HEK293 (cell line): ENCODE data around the gene USP16.

Experiments used
- BCL6B ChIP-seq: fragments of 450-650 bp; formaldehyde crosslinking; IDR thresholded peaks from 2 replicates; pipeline ENCODE4 v1.5.1; 2017; ENCODE audit warnings: missing biosample characterization, missing genetic modification characterization
- HOXA7 ChIP-seq: sonication (generic); formaldehyde crosslinking; IDR thresholded peaks from 2 replicates; pipeline ENCODE4 v1.8.1; 2022; ENCODE audit warnings: missing genetic modification reagents, borderline replicate concordance
- HOXC10 ChIP-seq: sonication (generic); formaldehyde crosslinking; IDR thresholded peaks from 2 replicates; pipeline ENCODE4 v1.8.1; 2023; ENCODE audit warnings: mild to moderate bottlenecking, missing genetic modification reagents
- PRDM1 ChIP-seq: fragments of 450-650 bp; formaldehyde crosslinking; IDR thresholded peaks from 2 replicates; pipeline ENCODE4; 2016; ENCODE audit warnings: missing biosample characterization, missing genetic modification characterization
- ZBTB49 ChIP-seq: fragments of 450-650 bp; formaldehyde crosslinking; IDR thresholded peaks from 2 replicates; pipeline ENCODE4 v1.5.1; 2016; ENCODE audit warnings: missing biosample characterization, missing genetic modification characterization, low read depth
- ZBTB8A ChIP-seq: fragments of 450-650 bp; formaldehyde crosslinking; IDR thresholded peaks from 2 replicates; pipeline ENCODE4 v1.5.1; 2016; ENCODE audit warnings: missing biosample characterization, missing genetic modification characterization
- ZFP37 ChIP-seq: fragments of 450-650 bp; formaldehyde crosslinking; IDR thresholded peaks from 2 replicates; pipeline ENCODE4 v1.5.1; 2016; ENCODE audit warnings: missing biosample characterization, missing genetic modification characterization
- ZNF10 ChIP-seq: fragments of 450-650 bp; formaldehyde crosslinking; IDR thresholded peaks from 2 replicates; pipeline ENCODE4 v1.5.1; 2017; ENCODE audit warnings: missing biosample characterization, missing genetic modification characterization
- ZNF157 ChIP-seq: fragments of 450-650 bp; formaldehyde crosslinking; IDR thresholded peaks from 2 replicates; pipeline ENCODE4 v1.5.1; 2016; ENCODE audit warnings: missing biosample characterization, missing genetic modification characterization
- ZNF174 ChIP-seq: fragments of 450-650 bp; formaldehyde crosslinking; IDR thresholded peaks from 2 replicates; pipeline ENCODE4 v1.5.0; 2017; ENCODE audit warnings: missing biosample characterization, mild to moderate bottlenecking, missing genetic modification characterization
- ZNF2 ChIP-seq: fragments of 450-650 bp; formaldehyde crosslinking; IDR thresholded peaks from 2 replicates; pipeline ENCODE4 v1.5.1; 2016; ENCODE audit warnings: missing biosample characterization, missing genetic modification characterization
- ZNF221 ChIP-seq: fragments of 450-650 bp; formaldehyde crosslinking; IDR thresholded peaks from 2 replicates; pipeline ENCODE4 v1.5.1; 2017; ENCODE audit warnings: missing biosample characterization, missing genetic modification characterization, borderline replicate concordance
- ZNF398 ChIP-seq: fragments of 450-650 bp; formaldehyde crosslinking; IDR thresholded peaks from 2 replicates; pipeline ENCODE4 v1.5.1; 2017; ENCODE audit warnings: missing biosample characterization, missing genetic modification characterization
- ZNF433 ChIP-seq: fragments of 450-650 bp; formaldehyde crosslinking; IDR thresholded peaks from 2 replicates; pipeline ENCODE4 v1.5.1; 2016; ENCODE audit warnings: missing biosample characterization, missing genetic modification characterization, low read depth
- ZNF449 ChIP-seq: fragments of 450-650 bp; formaldehyde crosslinking; IDR thresholded peaks from 2 replicates; pipeline ENCODE4 v1.5.1; 2017; ENCODE audit warnings: missing biosample characterization, mild to moderate bottlenecking, missing genetic modification characterization, moderate library complexity
- ZNF473 ChIP-seq: fragments of 450-650 bp; formaldehyde crosslinking; IDR thresholded peaks from 2 replicates; pipeline ENCODE4 v1.5.1; 2017; ENCODE audit warnings: missing biosample characterization, missing genetic modification characterization
- ZNF48 ChIP-seq: fragments of 450-650 bp; formaldehyde crosslinking; IDR thresholded peaks from 2 replicates; pipeline ENCODE4 v1.5.1; 2016; ENCODE audit warnings: missing biosample characterization, missing genetic modification characterization
- ZNF510 ChIP-seq: fragments of 450-650 bp; formaldehyde crosslinking; IDR thresholded peaks from 2 replicates; pipeline ENCODE4 v1.5.1; 2018; ENCODE audit warnings: mild to moderate bottlenecking, missing genetic modification characterization, missing biosample characterization; ENCODE audit not compliant: insufficient replicate concordance
- ZNF530 ChIP-seq: fragments of 450-650 bp; formaldehyde crosslinking; IDR thresholded peaks from 2 replicates; pipeline ENCODE4 v1.5.1; 2016; ENCODE audit warnings: low read depth, missing biosample characterization, missing genetic modification characterization
- ZNF561 ChIP-seq: fragments of 450-650 bp; IDR thresholded peaks from 2 replicates; pipeline ENCODE4 v1.5.1; 2018; ENCODE audit warnings: missing biosample characterization, missing genetic modification characterization, borderline replicate concordance
- ZNF600 ChIP-seq: fragments of 450-650 bp; formaldehyde crosslinking; IDR thresholded peaks from 2 replicates; pipeline ENCODE4 v1.5.1; 2016; ENCODE audit warnings: missing biosample characterization, missing genetic modification characterization
- ZNF626 ChIP-seq: fragments of 450-650 bp; sonication (Bioruptor Pico); formaldehyde crosslinking; IDR thresholded peaks from 2 replicates; pipeline ENCODE4 v1.5.1; 2018; ENCODE audit warnings: missing biosample characterization, missing genetic modification characterization, inconsistent platforms
- ZNF660 ChIP-seq: fragments of 450-650 bp; IDR thresholded peaks from 2 replicates; pipeline ENCODE4 v1.5.1; 2018; ENCODE audit warnings: missing biosample characterization, mild to moderate bottlenecking, missing genetic modification characterization
- ZNF776 ChIP-seq: fragments of 450-650 bp; formaldehyde crosslinking; IDR thresholded peaks from 2 replicates; pipeline ENCODE4 v1.5.0; 2017; ENCODE audit warnings: missing biosample characterization, missing genetic modification characterization, borderline replicate concordance
- ZNF785 ChIP-seq: fragments of 450-650 bp; formaldehyde crosslinking; IDR thresholded peaks from 2 replicates; pipeline ENCODE4 v1.5.1; 2016; ENCODE audit warnings: missing biosample characterization, missing genetic modification characterization
- ZNF843 ChIP-seq: fragments of 450-650 bp; formaldehyde crosslinking; IDR thresholded peaks from 2 replicates; pipeline ENCODE4 v1.5.1; 2016; ENCODE audit warnings: missing biosample characterization, missing genetic modification characterization
- ZSCAN5A ChIP-seq: fragments of 450-650 bp; formaldehyde crosslinking; IDR thresholded peaks from 2 replicates; pipeline ENCODE4 v1.5.1; 2016; ENCODE audit warnings: missing biosample characterization, missing genetic modification characterization
- TF ChIP-seq, protein P1 (sequence below): fragments of 450-650 bp; formaldehyde crosslinking; IDR thresholded peaks from 2 replicates; pipeline ENCODE4 v1.5.1; 2016; ENCODE audit warnings: missing biosample characterization, missing genetic modification characterization
- TF ChIP-seq, protein P2 (sequence below): fragments of 450-650 bp; formaldehyde crosslinking; IDR thresholded peaks from 2 replicates; pipeline ENCODE4 v1.5.1; 2016; ENCODE audit warnings: missing biosample characterization, missing genetic modification characterization
- TF ChIP-seq, protein P3 (sequence below): fragments of 450-650 bp; formaldehyde crosslinking; IDR thresholded peaks from 2 replicates; pipeline ENCODE4 v1.5.1; 2016; ENCODE audit warnings: missing biosample characterization, missing genetic modification characterization

The USP16 gene

DNA sequence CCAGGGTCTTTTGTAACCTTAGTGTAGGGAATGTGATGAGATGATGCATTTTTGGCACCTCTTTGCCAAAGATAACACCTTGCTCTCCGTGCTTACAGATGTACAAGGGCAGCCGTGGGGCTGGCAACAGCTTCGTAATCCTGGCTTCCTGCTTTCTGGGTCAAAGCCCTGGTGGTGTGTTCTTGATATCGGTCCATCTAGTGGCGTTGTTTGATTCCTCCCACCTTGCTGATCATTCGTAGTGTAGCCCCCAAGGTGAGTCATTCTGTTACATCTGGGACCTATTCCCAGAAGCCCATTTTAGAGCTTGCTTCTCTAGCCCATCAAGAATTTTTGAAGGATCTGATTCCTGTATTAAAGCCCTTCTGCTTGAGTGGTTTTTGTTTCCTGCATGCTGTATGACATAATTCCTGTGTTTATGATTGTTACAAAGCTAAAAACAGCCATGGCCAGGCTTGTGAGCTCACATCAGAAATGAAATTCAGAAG lies 56.0 kb downstream of the USP16 start (continued):
- TF ChIP-seq, protein P1, sequence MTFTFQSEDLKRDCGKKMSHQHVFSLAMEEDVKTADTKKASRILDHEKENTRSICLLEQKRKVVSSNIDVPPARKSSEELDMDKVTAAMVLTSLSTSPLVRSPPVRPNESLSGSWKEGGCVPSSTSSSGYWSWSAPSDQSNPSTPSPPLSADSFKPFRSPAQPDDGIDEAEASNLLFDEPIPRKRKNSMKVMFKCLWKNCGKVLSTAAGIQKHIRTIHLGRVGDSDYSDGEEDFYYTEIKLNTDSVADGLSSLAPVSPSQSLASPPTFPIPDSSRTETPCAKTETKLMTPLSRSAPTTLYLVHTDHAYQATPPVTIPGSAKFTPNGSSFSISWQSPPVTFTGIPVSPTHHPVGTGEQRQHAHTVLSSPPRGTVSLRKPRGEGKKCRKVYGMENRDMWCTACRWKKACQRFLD (tag by site-specific recombination): no peak
- TF ChIP-seq ZNF626 (tag by site-specific recombination) (no peak), ZNF600 (peak; percentile 30; the same call in 1 of the 2 replicates), ZNF2 (tag by site-specific recombination) (no peak), ZNF398 (tag by site-specific recombination) (no peak; the same call in 1 of the 2 replicates), ZNF660 (0 out of 2 replicates have a peak, but pooled peaks have one; percentile 32), ZFP37 (tag by site-specific recombination) (no peak), ZNF221 (tag by site-specific recombination) (no peak), ZNF433 (tag by site-specific recombination) (no peak), ZNF48 (tag by site-specific recombination) (no peak), ZNF530 (no peak), ZNF510 (tag by site-specific recombination) (no peak), ZNF473 (tag by site-specific recombination) (no peak), ZNF449 (tag by site-specific recombination) (no peak), ZNF843 (tag by site-specific recombination) (no peak), PRDM1 (tag by site-specific recombination) (no peak), ZNF174 (tag by site-specific recombination) (no peak), ZNF561 (tag by site-specific recombination) (no peak), ZNF157 (no peak), HOXC10 (no peak), ZNF776 (tag by site-specific recombination) (no peak), HOXA7 (CRISPR knock-in tag) (no peak), ZNF785 (tag by site-specific recombination) (no peak), ZSCAN5A (tag by site-specific recombination) (0 out of 2 replicates have a peak, but pooled peaks have one; percentile 36), BCL6B (tag by site-specific recombination) (no peak), ZNF10 (no peak), ZBTB8A (tag by site-specific recombination) (no peak), ZBTB49 (tag by site-specific recombination) (no peak)
- TF ChIP-seq, protein P2, sequence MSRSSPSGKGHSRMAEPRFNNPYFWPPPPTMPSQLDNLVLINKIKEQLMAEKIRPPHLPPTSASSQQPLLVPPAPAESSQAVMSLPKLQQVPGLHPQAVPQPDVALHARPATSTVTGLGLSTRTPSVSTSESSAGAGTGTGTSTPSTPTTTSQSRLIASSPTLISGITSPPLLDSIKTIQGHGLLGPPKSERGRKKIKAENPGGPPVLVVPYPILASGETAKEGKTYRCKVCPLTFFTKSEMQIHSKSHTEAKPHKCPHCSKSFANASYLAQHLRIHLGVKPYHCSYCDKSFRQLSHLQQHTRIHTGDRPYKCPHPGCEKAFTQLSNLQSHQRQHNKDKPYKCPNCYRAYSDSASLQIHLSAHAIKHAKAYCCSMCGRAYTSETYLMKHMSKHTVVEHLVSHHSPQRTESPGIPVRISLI: no peak
- TF ChIP-seq, protein P3, sequence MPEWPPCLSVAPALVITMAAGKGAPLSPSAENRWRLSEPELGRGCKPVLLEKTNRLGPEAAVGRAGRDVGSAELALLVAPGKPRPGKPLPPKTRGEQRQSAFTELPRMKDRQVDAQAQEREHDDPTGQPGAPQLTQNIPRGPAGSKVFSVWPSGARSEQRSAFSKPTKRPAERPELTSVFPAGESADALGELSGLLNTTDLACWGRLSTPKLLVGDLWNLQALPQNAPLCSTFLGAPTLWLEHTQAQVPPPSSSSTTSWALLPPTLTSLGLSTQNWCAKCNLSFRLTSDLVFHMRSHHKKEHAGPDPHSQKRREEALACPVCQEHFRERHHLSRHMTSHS: no peak
